Measurements from ENCODE around the gene DDA1. TPM values are rescaled to one million over a fixed set of nuclear protein-coding genes. Genes with fewer than 3 reads are reported as not detected.
"Not testable (repeated sequence)": the region's sequence is repeated elsewhere in the genome, so short reads cannot be mapped to it uniquely, and the experiment has no call there.

Gene DDA1
- total RNA-seq, 1 donor from 2014 or later, result 38.7 TPM

- H3K9me3 Mint-ChIP-seq, result no peaks in the 10 kb centered on the region
- no peak overlapping the region for H3K4me3 Mint-ChIP-seq
- no peak for DNase-seq (ENCODE audit: extremely low spot score, unreplicated experiment)
- H3K27ac Mint-ChIP-seq, result no peak overlapping the region
- no peaks in the 10 kb centered on the region for H3K36me3 Mint-ChIP-seq
- TF ChIP-seq CTCF (conservative IDR thresholded peaks at IDR 0.05), result no peak
- no peaks in the 10 kb centered on the region for H3K4me1 Mint-ChIP-seq (ENCODE audit: unreplicated experiment)
- peaks cover 10% of the 10 kb centered on the region for H3K27me3 Mint-ChIP-seq
These were observed 47.8 kb downstream of the DDA1 start for GRCh38 chr19:17357078-17357666.

- Mint-ChIP-seq H3K27ac (no peak overlapping the region), H3K9me3 (no peaks in the 10 kb centered on the region), H3K27me3 (peaks cover 14% of the 10 kb centered on the region), H3K36me3 (no peaks in the 10 kb centered on the region), H3K4me3 (no peak overlapping the region), H3K4me1 (ENCODE audit: unreplicated experiment) (no peaks in the 10 kb centered on the region)
- DNase-seq (ENCODE audit: extremely low spot score, unreplicated experiment), result no peak
- TF ChIP-seq CTCF (conservative IDR thresholded peaks at IDR 0.05), result no peak
These were observed 48.4 kb downstream of the DDA1 start for GRCh38 chr19:17357724-17358123.

GRCh38 chr19:17358395-17358794, 49.0 kb downstream of the DDA1 start:
- no peak for TF ChIP-seq CTCF (conservative IDR thresholded peaks at IDR 0.05)
- no peaks in the 10 kb centered on the region for H3K4me1 Mint-ChIP-seq (ENCODE audit: unreplicated experiment)
- no peaks in the 10 kb centered on the region for H3K36me3 Mint-ChIP-seq
- H3K9me3 Mint-ChIP-seq, result no peaks in the 10 kb centered on the region
- no peak for DNase-seq (ENCODE audit: extremely low spot score, unreplicated experiment)
- no peak overlapping the region for H3K27ac Mint-ChIP-seq
- H3K4me3 Mint-ChIP-seq, result no peak overlapping the region
- peaks cover 11% of the 10 kb centered on the region for H3K27me3 Mint-ChIP-seq

GRCh38 chr19:17359905-17360800, 50.8 kb downstream of the DDA1 start:
- no peak overlapping the region for H3K27ac Mint-ChIP-seq
- no peak overlapping the region for H3K4me3 Mint-ChIP-seq
- no peaks in the 10 kb centered on the region for H3K9me3 Mint-ChIP-seq
- no peak for TF ChIP-seq CTCF (conservative IDR thresholded peaks at IDR 0.05)
- H3K4me1 Mint-ChIP-seq (ENCODE audit: unreplicated experiment), result no peaks in the 10 kb centered on the region
- H3K27me3 Mint-ChIP-seq, result peaks cover 13% of the 10 kb centered on the region
- no peaks in the 10 kb centered on the region for H3K36me3 Mint-ChIP-seq
- no peak for DNase-seq (ENCODE audit: extremely low spot score, unreplicated experiment)

GRCh38 chr19:17363852-17364605, 54.7 kb downstream of the DDA1 start:
- H3K4me1 Mint-ChIP-seq (ENCODE audit: unreplicated experiment); H3K4me3 Mint-ChIP-seq; DNase-seq (ENCODE audit: extremely low spot score, unreplicated experiment); H3K27ac Mint-ChIP-seq; H3K36me3 Mint-ChIP-seq; H3K9me3 Mint-ChIP-seq: not testable (repeated sequence)
- H3K27me3 Mint-ChIP-seq, result peaks cover 13% of the 10 kb centered on the region

Data from type B pancreatic cell (in vitro differentiated cells).